HCT116 (cell line): Measurements from ENCODE around the gene CDYL.

ENCODE experiments used
- CTCF ChIP-seq, 3 experiments: fragments of 200-600 bp in 1 of 3; sonication (generic) in 1 of 3; IDR thresholded peaks in 2 of 3; conservative IDR thresholded peaks in 1 of 3; 2 replicates each; pipeline ENCODE4 v1.5.1; 2012 to 2017; ENCODE audit warnings: low read depth in 2 of 3, low read length in 2 of 3, antibody characterized with exemption in 1 of 3, borderline replicate concordance in 1 of 3, control low read depth in 1 of 3, mild to moderate bottlenecking in 1 of 3, mixed read lengths in 1 of 3, mixed run types in 1 of 3, moderate library complexity in 1 of 3; ENCODE audit not compliant: insufficient read depth in 1 of 3
- EZH2 ChIP-seq: fragments of 200-600 bp; sonication (generic); IDR thresholded peaks from 2 replicates; pipeline ENCODE4 v1.6.1; 2017; ENCODE audit warnings: antibody characterized with exemption, mixed run types
- POLR2A ChIP-seq: IDR thresholded peaks from 2 replicates; pipeline ENCODE4 v1.7.0; 2011; ENCODE audit warnings: borderline replicate concordance; ENCODE audit not compliant: insufficient read depth, insufficient read length; ENCODE audit errors: extremely low read depth
- POLR2AphosphoS5 ChIP-seq: IDR thresholded peaks from 2 replicates; pipeline ENCODE4 v1.6.1; 2011; ENCODE audit warnings: mild to moderate bottlenecking, low read depth, low read length, moderate library complexity
- REST ChIP-seq: IDR thresholded peaks from 2 replicates; pipeline ENCODE4 v1.6.1; 2012; ENCODE audit warnings: low read depth
- SP1 ChIP-seq: IDR thresholded peaks from 2 replicates; pipeline ENCODE4 v1.6.1; 2012; ENCODE audit warnings: low read depth
- SRF ChIP-seq: IDR thresholded peaks from 2 replicates; pipeline ENCODE4 v1.6.1; 2012; ENCODE audit warnings: low read depth
- YY1 ChIP-seq: IDR thresholded peaks from 2 replicates; pipeline ENCODE4 v1.6.1; 2011; ENCODE audit warnings: low read length, low read depth, moderate library complexity, mild to moderate bottlenecking; ENCODE audit not compliant: insufficient replicate concordance; ENCODE audit errors: extremely low read depth

- TF ChIP-seq REST (no peak), CTCF (IDR thresholded peaks at IDR 0.05 in 2 of 3, conservative IDR thresholded peaks at IDR 0.05 in 1 of 3; ENCODE audit: borderline replicate concordance in 1 of 3, insufficient read depth in 1 of 3, low read depth in 2 of 3, low read length in 2 of 3) (no peak), POLR2AphosphoS5 (no peak), SP1 (no peak), EZH2 (no peak), YY1 (no peak), POLR2A (no peak), SRF (no peak)
Measured at GRCh38 chr6:4891141-4891540, 114.9 kb downstream of the CDYL start.
